HG03520 (cell line): Measurements from ENCODE around the gene SND1.
"Not testable (repeated sequence)": the region's sequence is repeated elsewhere in the genome, so short reads cannot be mapped to it uniquely, and the experiment has no call there.

Source experiments
- ATAC-seq: cut with Tn5 transposase; IDR thresholded peaks from one replicate; pipeline ENCODE4 v1.9.1; 2021; ENCODE audit warnings: mild to moderate bottlenecking, moderate library complexity; ENCODE audit not compliant: unreplicated experiment

Gene SND1

DNA sequence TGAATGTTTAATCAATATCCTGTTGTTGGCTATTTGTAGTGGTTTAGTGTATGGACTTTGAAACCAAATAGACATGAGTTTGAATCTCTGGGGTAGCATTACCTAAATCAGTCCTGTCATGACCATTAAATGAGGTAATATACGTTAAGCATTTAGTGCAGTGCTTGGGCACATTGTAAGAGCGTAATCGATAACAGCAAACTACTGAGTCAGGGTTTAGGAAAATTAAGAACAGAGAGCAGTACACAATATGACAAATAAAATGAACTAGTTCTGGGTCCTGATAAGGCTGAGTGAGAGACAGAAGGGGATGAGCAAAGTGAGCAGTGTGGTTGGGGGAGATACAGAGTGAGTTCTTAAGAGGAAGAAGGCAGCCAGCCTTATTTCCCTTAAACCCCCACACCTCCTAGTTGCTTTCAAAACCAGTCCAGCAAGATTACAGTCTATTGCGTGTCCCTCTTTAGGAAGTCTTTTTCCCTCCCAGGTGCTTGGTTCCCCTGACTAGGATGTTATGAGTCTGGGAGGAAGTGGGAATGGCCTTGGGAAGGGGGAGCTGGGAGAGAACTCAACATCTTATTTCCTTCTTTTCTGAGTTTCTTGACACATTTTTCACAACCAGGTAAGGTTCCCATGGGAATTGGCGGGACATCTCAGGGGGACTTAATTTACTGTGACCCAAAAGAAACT is 171.0 kb downstream of the SND1 start:
- no peak for ATAC-seq

- no peak for ATAC-seq
These were observed 172.7 kb downstream of the SND1 start for GRCh38 chr7:127824682-127825081.

DNA sequence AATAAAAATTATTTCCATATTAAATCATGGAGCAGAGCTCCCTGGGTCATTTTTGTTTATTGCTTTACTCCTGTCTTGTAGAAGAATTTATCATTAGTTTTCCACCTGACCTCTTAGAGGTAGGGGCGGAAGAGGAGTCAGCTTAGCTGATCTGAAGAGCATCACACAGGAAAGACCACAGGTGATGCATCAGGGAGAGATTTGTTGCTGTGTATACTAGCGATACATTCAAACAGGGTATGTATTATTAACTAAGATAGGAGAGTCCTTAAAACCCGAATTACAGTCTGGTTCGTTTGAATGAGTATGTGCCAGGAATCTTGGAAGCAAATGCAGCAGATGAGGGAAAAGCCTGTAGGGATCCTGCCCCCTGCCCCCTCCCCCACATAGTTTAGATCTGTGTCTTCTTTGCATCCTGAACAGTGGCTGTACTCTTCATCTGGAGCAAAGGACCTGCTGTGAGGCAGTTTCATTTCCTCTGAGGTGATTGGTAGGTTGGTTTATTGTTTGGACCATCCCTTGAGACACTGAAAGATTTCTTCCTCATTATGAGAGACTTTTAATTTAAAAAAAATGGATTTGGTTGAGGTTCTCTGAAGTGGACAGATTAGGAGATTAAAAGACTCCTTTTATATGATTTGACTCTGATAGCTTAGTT is 177.0 kb downstream of the SND1 start:
- no peak for ATAC-seq

GRCh38 chr7:127831318-127832219 is 179.6 kb downstream of the SND1 start:
- no peak for ATAC-seq

DNA sequence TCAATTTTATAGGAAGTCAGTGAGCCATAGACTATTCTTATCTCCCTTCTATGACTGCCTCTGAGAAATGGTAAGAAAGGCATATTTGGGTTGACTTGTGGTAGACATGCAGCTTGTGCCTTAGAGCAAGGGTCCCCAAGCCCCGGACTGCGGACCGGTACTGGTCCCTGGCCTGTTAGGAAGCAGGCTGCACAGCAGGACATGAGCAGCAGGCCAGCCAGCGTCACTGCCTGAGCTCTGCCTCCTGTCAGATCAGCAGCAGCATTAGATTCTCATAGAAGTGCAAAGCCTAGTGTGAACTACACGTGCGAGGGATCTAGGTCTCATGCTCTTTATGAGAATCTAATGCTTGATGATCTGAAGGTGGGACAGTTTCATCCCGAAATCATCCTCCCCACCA is 180.6 kb downstream of the SND1 start:
- ATAC-seq, result no peak

DNA sequence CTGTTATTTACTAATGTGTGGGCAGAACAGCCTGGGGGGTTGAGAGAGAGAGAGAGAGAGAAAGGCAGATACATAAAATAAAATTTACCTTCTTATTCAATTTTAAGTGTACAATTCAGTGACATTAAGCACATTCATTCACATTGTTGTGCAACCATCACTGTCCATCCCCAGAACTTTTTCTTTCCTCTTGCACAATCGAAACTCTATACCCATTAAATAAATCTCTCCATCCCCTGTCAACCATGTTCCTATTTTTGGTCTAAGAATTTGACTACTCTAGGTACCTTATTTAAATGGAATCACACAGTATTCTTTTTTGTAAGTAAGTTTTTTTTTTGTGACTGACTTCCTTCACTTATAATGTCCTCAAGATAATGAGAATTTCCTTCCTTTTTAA is 181.6 kb downstream of the SND1 start:
- ATAC-seq, result no peak

DNA sequence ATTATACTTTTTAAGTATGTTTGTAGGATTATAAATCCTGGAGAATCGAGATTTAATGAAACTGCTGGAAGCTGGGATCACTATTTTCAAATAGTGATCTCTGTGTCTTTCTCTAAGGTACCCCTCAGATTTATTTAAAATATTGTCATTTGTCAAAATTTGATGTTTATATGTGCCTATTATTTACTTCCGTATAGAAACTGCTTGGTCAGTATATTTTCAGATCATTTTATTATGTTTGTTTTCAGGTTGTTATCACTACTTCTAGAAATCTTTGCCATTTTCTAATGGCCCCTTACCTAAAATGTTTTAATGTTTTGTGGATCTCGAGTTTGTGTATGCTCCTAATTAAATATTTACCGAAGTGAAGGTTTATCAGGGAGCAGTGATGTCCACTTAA is 183.7 kb downstream of the SND1 start:
- no peak for ATAC-seq

- ATAC-seq, result not testable (repeated sequence)
These were observed 185.9 kb downstream of the SND1 start for GRCh38 chr7:127837816-127838410.

DNA sequence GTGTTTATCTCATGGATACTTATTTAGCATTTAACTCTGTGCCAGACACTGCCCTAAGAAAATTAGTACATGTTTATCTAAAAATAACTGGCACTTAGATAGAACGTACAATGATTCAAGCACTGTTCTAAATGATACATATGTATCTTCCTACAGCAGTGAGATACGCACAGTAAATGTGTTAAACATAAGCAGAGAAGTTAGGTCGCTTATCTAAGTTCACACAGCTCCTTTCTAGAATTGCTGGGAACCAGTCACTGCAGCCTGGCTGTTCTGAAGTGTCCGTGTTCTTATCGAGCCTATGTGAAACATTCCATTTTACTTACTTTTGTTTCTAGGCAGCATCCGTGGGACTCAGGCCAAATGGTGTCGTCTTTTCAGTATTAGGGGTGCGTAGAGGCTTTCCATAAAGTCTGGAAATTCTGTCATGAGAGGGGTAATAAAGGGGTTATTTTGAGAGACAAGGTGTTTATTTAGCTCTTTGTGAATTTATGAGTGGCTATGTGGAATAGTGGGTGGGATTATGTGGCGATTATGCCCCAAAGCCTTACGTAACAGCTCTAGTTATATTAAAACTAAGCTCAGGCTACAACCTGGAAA is 186.9 kb downstream of the SND1 start:
- no peak for ATAC-seq

GRCh38 chr7:127840226-127840951 is 188.4 kb downstream of the SND1 start:
- ATAC-seq, result no peak

- no peak for ATAC-seq
These were observed 192.2 kb downstream of the SND1 start for GRCh38 chr7:127844165-127844564.

GRCh38 chr7:127844707-127845331 is 192.8 kb downstream of the SND1 start:
- ATAC-seq, result no peak

DNA sequence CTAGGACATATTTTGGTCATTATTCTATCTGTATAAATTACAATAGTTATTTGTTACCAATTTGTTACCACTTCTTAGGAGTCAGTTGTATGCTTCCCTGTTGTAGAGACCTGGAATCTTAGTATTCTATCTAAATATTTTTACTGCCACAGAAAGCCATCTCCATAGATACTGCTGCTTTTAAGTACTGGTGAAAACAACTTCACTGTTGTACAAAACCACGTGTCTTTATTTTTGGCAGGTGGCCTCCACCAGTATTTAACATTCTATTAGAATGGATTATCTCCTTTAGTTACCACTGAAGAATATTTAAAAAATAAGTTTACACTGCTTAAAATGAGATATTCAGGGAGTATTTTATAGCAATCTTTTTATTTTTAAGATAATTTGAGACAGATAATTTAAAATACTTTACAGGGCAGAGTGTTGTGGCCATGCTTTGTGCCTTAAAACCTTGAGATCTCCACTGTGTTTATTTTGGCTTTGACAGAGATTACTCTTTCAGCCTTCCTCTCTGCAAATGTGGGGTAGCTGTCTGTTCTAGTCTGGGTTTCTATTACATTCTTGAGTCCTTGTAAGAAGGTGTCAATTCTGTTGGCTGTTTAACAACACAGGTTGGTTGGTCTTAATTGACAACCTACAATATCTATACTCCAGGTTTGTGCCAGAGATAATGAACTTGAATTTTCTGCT is 193.7 kb downstream of the SND1 start:
- no peak for ATAC-seq

- no peak for ATAC-seq
These were observed 195.6 kb downstream of the SND1 start for GRCh38 chr7:127847641-127848040.

DNA sequence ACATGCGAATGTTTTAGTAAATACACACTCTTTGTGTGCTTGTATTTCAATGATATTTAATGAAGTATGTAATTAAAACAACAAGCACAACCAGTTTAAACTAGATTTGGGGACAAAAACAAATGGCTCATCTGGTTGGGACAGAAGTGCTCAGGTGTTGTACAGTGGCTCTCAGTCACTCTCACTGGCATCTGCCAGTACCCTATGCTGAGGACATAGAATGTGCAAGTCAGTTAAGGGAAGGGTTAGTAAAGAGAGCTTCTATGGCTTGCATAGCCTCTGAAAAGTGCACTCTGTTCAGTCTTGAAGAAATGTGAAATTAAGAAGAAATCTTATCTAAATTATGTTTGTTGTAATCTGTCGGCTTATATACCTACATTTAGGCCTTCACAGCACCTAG is 196.2 kb downstream of the SND1 start:
- ATAC-seq, result no peak

- ATAC-seq, result no peak
These were observed 198.2 kb downstream of the SND1 start for GRCh38 chr7:127850195-127850594.

DNA sequence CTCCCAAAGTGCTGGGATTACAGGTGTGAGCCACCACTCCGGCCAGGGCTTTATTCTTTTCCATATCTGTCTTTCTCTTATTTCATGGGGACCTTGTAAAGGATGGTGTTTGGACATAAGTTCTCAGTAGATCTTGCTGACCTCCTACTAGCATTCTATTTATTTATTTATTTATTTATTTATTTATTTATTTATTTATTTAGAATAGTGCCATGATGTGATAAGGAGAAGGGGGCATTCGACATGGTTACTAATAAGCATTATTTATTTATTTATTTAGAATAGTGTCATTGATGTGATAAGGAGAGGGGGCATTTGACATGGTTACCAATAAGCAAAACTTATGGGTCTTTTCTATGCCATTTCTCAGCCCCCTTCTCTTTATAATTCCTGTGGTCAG is 202.4 kb downstream of the SND1 start:
- no peak for ATAC-seq

GRCh38 chr7:127857464-127857841 is 205.5 kb downstream of the SND1 start:
- no peak for ATAC-seq
